Ammon's horn (tissue), 1 donor: Measurements from ENCODE around the gene LTF.

ENCODE experiments used
- DNase-seq: peaks from one replicate; pipeline ENCODE4 v3.0.0-alpha.2; 2016; ENCODE audit warnings: low spot score

LTF gene

DNA sequence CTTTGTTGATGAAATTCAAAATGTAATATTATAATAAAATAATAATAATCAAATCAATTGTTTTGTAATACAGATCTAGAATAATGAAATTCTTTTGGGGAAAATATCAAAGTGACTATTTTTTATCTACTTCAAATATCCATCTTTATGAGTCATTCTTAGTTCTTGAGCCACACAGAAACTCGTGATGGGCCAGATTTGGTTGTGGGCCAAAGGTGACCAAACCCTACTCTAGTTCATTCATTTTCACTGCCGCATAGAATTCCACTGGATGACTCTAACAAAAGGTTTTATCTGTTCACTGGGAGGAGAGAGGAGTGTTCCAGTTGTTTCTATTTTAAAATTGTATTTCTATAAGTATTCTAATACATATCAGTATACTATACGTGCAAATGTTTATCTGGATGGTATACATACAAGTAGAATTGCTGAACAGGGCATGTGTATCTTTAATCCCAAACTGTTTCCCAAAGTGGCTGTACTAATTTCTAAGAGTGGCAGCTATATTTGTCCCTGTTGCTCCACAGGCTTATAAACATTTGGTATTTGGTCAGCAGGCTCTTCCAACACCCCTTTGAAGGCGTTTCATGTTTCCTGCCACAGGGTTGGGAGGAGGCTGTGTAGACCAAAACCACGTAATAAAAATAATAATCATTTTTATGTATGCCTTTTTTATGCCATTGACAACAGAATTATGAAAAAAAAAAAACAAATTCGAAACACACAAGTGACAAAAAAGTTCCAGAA lies 25.8 kb upstream of the LTF start:
- no peak for DNase-seq

DNA sequence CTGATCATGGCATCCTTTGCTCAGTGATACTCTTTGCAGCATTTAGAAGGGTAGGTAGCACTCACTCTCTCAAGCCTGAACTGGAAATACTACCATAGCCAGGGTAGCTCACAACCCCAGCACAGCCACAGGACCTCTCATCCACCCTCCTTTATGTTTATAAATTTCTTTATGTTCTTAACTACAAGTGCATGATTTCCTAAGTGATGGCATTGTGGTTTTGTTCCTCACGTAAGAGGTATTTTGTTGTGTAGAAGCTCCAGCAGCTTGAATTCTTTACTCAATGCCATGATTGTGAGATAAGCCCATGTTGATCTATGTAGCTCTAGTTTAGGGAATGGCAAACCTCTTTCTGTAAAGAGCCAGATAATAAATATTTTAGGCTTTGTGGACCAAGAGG lies 25.2 kb upstream of the LTF start:
- DNase-seq, result no peak

DNA sequence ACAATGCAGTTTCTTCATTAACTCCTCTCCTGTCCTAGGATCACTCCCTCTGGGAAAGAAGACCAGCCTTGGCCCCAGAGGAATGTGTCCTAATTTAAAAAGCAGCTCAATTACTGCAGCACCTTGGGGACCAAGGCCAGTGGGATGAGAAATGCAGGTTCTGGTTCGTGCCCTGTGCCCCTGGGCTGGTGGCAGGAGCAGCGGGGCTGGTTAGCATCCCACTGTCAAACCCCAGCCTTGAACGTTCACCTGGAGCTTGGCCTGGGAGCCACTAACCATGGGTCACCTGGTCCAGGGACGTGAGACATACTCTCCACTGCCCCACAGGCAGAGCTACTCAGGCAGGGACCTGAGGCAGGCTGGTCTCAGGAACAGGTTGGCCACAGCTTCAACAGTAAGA lies 24.7 kb upstream of the LTF start:
- no peak for DNase-seq

DNA sequence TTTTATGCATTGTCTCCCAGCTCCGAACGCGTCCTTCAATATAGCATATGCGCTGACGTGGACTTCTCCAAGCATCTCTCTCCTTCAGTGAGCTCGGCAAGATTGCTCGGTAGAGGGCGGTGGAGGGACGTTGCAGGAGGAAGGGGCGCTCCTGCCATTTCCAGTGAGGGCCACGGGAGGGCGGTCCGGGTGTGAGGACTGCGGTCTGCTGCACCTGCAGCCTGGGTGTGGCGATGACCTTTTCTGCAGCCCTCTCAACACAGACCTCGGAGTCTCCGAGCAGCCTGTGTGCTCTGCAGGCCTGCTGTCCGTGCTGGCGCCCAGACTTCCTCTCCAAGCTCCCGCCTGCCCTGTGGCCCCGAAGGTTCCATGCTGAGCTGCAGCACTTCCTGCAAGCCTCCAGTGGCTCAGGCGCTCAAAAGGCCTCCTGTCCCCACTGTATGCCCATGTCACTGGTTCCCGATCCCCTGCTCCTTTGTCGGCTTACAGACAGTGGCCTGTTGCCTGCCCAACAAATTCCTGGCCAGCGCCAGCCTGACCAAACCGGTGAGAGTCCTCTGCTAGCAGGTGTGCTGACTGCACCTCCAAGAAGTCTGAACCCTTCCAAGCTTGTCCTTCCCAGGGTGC lies 24.1 kb upstream of the LTF start:
- DNase-seq, result peak; percentile 95

DNA sequence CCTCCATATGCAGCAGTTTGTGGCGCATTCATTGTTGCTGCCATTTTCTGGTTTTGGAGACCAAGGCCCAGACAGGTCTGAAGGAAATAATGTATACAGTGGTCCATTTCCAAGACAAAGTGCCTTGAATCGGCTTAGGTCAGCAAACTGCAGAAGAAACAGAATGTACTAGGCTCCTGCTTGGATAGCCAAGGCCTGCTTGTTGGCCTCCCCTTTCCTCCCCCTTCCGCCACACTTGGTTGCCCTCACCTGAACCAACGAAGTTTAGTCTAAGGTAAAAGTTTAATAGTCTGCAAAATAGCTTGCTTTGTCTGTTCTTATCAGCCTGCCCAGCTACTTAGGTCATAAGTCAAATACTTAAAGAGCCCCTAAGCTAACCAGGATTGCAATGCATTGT lies 21.1 kb upstream of the LTF start:
- no peak for DNase-seq

DNA sequence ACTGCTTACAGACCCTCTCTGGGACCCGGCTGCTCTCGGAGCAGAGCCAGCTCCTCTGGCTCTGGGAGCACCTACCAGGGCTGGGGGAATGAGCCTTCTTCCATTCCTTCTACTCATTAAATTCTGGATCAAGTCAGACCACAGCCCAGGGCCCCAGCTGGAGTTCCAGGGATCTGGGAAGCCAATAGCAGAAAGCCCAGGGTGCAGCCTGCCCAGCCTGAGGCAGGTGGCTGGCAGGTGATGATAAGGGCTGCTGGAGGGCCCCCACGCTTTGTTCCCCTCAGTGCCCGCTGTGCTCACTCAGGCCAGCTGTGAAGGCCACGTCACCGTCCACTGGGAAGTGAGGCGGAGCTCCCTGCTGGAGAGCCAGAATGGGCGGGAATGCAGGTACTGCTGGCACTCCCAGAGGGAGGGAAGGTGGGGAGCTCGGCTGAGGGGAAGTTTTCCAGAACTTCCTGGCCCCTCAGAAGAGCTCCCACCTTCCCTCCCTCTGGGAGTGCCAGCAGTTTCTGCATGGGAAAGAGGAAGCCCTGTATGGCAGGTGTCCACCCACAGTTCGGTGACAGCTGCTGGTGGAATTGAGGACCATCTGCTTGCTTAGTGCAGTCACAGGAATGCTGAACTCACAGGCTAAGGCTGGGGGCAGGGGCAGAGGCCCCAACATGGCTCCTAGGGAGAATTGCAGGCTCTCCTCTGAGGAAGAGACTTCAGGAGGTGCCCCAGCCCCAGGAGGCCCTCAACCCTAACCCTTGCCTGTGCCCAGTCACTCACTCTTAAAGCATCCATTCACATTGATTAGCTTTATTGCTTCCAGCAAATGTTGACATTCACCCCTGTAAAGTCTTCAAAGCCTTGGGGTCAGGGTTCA lies 20.4 kb upstream of the LTF start:
- DNase-seq, result no peak

DNA sequence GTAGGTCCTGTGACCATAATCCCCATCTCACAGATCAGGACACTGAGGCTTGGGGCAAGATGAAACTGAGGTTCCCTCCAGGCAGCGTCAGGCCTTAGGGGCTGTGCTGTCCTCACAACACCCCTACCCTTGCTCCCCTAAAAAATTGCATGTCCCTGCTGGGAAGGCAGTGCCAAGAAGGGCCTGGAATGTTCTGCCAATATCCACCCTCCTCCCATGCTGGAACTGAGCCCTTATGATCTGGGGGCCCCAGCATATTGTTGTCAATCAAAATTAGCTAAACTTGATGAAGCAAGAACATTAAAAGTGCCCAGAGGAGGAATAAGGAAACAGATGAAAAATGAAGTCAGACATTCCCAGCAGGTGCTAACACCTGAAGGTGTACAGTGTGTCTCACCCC lies 19.7 kb upstream of the LTF start:
- no peak for DNase-seq

DNA sequence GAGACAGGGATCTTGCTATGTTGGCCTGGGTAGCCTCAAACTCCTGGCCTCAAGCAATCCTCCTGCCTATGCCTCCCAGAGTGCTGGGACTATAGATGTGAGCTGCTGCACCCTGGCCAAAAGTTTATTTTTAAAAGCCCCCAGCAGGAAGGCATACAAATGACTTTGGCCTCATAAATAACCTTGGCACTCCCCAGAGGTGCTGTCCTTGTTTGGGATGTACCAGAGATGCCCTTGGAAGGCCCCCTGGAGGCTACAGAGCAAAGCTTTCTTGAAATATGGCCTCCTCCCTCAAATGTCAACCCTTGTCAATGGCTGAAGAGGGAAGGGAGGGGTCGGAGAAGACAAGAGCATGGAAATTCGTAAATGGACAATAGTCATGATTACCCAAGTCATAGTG lies 19.1 kb upstream of the LTF start:
- DNase-seq, result no peak

DNA sequence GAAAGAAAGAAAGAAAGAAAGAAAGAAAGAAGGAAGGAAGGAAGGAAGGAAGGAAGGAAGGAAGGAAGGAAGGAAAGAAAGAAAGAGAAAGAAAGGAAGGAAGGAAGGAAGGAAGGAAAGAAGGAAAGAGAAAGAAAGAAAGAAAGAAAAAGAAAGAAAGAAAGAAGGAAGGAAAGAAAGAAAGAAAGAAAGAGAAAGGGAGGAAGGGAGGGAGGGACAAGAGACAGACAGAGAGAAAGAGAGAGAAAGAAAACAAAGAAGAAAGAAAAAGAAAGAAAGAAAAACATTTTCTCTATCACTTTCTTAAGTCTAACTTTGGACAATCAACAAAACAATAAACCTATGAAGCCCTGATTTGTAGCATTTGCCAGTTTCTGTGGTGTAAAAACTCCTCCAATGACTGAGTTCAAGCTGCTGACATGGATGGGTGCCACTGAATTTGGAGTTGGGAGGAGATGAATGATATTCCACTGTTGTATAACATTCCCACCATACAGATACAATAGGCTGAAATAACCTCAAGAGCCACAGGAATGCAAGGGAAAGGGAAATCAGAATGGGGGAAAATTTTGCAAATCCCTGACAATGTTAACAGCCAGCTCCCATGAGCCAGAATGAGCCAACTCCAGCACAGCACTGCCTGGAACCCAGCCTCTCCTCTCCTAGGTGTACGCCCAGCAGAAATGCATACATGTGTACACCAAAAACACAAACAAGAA lies 18.1 kb upstream of the LTF start:
- DNase-seq, result no peak

DNA sequence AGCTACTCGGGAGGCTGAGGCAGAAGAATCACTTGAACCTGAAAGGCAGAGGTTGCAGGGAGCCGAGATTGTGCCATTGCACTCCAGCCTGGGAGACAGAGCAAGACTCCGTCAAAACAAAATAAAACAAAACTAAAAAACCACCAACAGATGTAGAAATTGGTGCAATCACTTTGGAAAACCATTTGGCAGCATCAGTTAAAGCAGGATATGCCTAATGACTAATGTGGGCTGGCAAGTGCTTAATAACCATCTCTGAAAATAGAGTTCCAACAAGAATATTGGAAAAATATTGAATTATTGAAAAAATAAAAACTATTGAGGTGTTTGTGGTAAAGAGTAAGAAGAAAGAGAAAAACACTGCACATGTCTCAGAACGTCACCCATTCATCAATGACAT lies 16.9 kb upstream of the LTF start:
- no peak for DNase-seq

DNA sequence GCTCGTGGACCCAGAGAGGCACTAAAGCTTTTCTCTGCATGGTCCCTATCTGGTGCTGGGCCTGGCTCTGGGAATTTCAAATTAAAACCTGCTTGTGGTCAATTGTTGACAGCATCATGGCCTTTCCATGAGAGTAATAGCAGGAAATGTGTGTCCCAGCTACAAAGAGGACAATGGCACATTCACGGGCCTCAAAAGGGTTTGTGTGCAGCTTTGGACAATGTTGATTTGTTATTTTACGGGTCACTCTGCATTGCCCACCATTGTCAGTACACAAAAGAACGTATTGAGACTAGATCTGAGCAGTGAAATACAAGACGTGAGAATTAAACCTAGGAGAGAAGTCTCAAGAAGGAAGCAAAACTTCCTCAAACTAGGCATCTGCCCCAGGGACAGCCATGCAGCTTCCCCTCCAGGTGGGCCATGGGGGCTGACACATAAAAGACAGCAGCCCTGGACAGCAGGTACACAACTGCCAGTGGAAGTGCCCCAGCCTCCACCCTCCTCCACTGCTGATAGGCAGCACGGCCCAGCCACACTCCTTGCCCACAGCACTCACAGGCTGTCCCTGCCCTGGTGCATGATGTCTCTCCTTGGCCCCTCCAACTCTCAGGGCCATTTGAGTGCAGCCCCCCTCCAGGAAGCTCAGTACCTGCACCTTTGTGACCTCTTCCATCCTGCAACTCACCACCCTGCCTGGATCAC lies 15.9 kb upstream of the LTF start:
- DNase-seq, result peak; percentile 80

DNA sequence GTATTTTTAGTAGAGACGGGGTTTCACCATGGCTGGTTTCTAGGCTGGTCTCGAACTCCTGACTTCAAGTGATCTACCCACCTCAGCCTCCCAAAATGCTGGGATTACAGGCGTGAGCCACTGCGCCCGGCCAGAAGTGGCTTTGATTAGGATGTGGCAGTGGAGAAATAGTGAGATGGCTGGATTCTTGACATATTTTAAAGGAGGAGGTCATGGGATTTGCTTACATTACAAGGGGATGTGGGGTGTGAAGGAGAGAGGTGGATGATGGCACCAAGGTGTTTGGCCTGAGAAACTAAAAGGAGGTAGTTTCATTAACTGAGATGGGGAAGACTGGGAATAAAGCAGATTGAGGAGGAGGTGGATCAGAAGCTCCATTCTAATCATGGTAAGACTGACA lies 15.0 kb upstream of the LTF start:
- no peak for DNase-seq

DNA sequence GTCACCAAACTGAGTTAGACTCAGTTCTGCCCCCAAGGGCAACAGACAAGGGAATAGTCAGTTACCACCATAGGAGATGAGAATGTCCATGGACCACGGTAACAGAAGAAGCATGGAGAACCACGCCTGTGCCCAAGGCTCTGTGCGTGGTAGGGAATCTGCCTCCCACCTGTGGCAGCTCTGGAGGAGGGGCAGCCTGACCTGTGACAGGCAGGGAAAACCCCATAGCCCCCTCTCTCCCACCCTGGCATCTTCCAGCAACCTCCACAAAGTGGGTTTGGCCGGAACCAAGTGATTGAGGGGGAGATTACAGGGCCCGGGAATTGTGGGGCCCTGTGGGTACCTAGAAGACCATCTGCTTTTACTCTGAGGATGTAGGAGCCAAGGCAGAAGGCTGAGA lies 14.3 kb upstream of the LTF start:
- DNase-seq, result no peak

DNA sequence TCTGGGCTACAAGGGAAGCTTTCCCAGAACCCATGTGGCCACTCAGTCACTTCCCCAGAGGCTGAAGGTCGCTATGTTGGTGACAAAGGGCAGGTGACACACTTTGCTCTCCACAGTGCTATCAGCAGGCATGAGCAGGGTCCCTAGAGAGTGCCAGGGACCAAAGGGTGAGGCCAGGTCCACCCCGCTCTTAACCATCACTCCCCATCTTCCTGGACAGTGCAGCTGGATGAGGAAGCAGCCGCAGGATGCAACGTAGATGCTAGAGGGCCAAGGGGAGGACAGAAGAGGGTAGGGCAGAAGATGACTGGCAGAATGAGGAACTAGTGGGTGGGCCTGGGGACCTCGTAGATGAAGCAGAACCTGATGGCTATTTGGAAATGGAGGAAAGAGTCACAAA lies 13.6 kb upstream of the LTF start:
- DNase-seq, result no peak

DNA sequence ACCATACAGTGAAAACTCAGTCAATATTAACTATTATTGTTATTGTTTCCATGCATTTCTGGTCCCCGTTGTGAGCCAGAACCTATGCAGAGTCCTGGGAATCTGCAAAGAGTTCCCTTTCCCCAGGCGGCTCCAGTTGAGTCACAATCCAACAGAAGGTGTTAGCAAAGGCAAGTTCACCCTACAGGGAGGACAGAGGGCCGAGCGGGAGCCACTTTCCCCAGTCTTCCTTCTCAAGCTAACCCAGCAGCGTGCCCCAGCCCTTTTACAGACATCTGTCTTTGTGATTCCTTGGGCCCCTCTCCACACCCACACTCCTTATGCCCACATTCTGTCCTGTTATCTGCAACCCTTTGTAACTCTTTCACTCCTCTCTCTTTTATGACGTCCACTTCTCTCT lies 13.1 kb upstream of the LTF start:
- no peak for DNase-seq

DNA sequence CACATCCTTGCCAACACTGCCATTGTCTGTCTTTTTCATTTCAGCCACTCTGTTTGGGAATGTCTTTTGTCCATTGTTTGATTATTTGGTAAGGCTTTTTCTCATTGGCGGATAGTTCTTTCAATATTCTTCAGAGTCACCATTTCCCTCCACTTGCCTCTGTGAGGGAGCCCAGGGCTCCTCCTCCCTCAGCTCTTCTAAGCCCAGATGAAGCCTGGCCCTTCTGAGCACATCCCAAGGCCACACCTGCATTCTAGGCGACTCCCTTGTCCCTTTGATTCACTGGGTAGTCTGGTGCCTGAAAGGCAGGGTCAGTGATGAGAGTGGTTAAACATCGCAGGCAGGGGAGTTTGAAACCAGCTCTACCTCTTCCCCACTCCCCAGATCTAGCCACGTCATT lies 12.4 kb upstream of the LTF start:
- no peak for DNase-seq

DNA sequence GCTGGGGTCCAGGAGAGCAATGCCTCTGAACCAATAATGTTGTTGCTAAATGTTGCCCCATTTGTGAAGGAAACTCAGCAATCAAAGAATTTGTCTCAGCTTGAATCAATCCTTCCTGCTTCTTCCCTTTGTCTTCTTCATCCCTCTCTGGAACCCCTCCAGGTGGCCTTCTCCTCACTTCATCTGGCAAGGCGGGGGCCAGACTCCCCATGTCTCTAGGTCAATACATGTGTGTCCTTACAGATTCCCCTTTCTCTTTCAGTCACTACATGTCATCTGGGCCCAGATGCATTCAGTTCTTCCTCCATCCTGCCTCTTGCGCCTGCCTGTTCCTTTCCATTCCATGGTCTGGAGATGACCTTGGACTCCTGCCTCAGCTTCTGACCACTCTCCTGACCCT lies 8.0 kb upstream of the LTF start:
- DNase-seq, result no peak

DNA sequence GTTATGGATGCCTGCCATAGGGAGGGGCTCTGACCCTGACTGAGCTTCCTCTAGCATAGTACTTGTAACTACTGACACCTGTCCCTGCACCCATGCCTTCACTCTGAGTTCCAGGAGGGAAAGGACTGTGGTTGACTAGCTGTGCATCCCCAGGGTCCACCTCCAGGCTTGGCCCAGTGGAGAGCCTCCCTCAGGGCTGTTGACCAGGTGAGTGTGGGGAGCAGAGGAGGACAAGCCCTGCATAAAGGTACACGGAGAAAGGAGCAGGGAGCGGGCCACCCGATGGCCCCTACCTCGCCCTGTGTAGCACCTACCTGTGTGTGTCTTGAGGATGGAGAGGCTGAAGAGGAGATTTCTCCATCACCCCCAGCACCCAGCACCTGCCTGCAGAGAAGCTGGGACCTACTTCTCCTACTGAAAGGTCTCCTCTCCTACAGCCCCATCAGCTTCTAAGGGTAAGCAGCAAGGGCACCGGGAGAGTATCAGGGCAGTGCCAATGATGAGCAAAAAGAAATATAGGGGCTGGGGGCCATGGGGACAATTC lies 6.7 kb upstream of the LTF start:
- DNase-seq, result no peak

DNA sequence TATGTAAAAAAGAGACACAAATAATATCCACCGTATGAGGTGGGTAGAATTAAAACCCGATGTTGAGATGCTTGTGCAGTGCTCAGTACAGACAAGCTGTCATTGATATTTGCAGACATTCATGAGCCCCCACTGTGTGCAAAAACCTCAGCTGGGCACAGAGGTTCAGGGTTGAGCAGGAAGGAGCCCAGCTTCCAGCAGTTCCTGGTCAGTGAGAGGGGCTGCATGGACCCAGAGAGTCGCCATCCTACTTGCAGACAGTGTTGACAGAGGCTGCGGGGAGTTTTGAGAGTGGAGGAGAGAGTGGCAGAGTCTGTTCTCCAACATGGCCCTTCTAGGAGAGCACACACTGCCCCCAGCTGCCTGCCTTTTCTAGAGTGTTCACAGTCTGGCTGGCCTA lies 6.1 kb upstream of the LTF start:
- peak; percentile 41 for DNase-seq

DNA sequence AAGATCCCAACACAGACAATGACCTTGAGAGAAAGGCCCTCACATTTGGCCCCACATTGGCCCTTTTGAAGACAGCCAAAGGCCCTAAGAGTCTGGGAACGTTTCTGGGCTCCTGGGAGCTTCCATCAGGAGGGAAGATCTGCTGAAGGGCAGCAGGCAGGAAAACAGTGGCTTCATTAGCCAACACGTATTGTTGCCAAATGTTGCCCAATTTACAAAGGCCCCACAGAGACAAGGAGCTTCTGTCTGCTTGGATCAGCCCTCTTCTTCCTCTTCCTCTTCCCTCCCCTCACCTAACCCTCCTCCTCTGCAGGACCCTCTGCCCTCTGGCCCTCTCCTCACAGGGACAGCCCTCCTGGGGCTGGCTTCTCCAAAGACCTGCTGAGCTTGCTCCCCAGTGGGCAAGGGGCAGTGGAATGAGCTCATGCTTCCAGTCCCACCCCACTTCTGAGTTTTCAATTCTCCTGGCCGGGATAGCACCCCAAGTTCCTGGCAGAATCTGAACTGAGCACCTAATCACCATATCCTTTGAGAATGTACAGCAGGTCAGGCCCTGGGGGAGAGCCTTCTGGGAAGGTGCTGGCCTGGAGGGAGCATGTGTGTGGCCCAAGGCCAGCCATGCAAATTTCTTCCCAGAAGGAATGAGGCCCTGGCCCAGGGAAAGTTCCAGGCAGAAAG lies 5.1 kb upstream of the LTF start:
- DNase-seq, result no peak
